Panc1 (cell line): ENCODE results near the gene TMEM168. TPM values are rescaled to one million over a fixed set of nuclear protein-coding genes. Genes with fewer than 3 reads are reported as not detected.

ENCODE experiments used
- ATAC-seq: fragments of 200-7000 bp; cut with Tn5 transposase; 2 replicates; pipeline ENCODE4 v1.9.1; 2020; ENCODE audit warnings: mild to moderate bottlenecking, moderate library complexity
- BruUV-seq: library from RNA; stranded (reverse); fragments of 400-500 nt; replicated peaks from 2 replicates; lab custom pipeline; 2021; lab: Mats Ljungman, UMichigan
- CTCF ChIA-PET: fragments of 300-600 bp; sonication (Branson Sonifier 250); formaldehyde crosslinking; loops from one replicate; lab custom pipeline; 2022; ENCODE audit warnings: antibody characterized with exemption; lab: Charles Lee
- POLR2A ChIA-PET: fragments of 300-600 bp; sonication (Branson Sonifier 250); formaldehyde crosslinking; loops from one replicate; lab custom pipeline; 2022; ENCODE audit warnings: antibody characterized with exemption; lab: Charles Lee
- DNase-seq: peaks from one replicate; pipeline ENCODE4 v3.0.0-alpha.2; 2010; ENCODE audit warnings: low read depth, low spot score
- H3K27ac ChIP-seq: 2 replicates; pipeline ENCODE4 v1.5.1; 2011; ENCODE audit warnings: mild to moderate bottlenecking, low read length, inconsistent platforms
- H3K27me3 ChIP-seq: fragments of 200-500 bp; sonication (Bioruptor generic); 2 replicates; pipeline ENCODE4 v1.6.0; 2014; ENCODE audit warnings: low read length, inconsistent platforms; ENCODE audit not compliant: control insufficient read depth, insufficient read depth
- H3K36me3 ChIP-seq: fragments of 200-500 bp; sonication (Bioruptor generic); 2 replicates; pipeline ENCODE4 v1.5.1; 2014; ENCODE audit warnings: inconsistent platforms, mild to moderate bottlenecking, low read length, moderate library complexity; ENCODE audit not compliant: control insufficient read depth, insufficient read depth
- H3K4me1 ChIP-seq: 2 replicates; pipeline ENCODE4 v1.5.1; 2011; ENCODE audit warnings: inconsistent platforms, mild to moderate bottlenecking, low read length, moderate library complexity; ENCODE audit not compliant: control insufficient read depth, insufficient read depth
- H3K4me3 ChIP-seq, 2 experiments: 2 replicates each; pipeline ENCODE4 v1.5.1; 2011 to 2012; ENCODE audit warnings: low read depth in 2 of 2, low read length in 2 of 2, mild to moderate bottlenecking in 2 of 2, inconsistent platforms in 1 of 2, moderate library complexity in 1 of 2
- H3K9me3 ChIP-seq: fragments of 200-500 bp; sonication (Bioruptor generic); 2 replicates; pipeline ENCODE4 v1.5.1; 2014; ENCODE audit warnings: low read depth, mild to moderate bottlenecking, inconsistent platforms, low read length, moderate library complexity; ENCODE audit not compliant: control insufficient read depth, insufficient read depth
- CTCF ChIP-seq: fragments of 450-650 bp; IDR thresholded peaks from 2 replicates; pipeline ENCODE4 v1.5.1; 2017; ENCODE audit warnings: mild to moderate bottlenecking
- POLR2AphosphoS5 ChIP-seq: IDR thresholded peaks from 2 replicates; pipeline ENCODE4 v1.6.1; 2012; ENCODE audit warnings: mild to moderate bottlenecking, low read depth, low read length, moderate library complexity
- REST ChIP-seq, 2 experiments: IDR thresholded peaks; 2 replicates each; pipeline ENCODE4 v1.6.1; 2011 to 2012; ENCODE audit warnings: low read depth in 2 of 2, control low read depth in 1 of 2, low read length in 1 of 2, mild to moderate bottlenecking in 1 of 2, moderate library complexity in 1 of 2; ENCODE audit not compliant: insufficient read depth in 1 of 2
- SIN3A ChIP-seq: IDR thresholded peaks from 2 replicates; pipeline ENCODE4 v1.6.1; 2012; ENCODE audit warnings: low read depth, mild to moderate bottlenecking, low read length, moderate library complexity, borderline replicate concordance; ENCODE audit not compliant: insufficient read depth
- TCF7L2 ChIP-seq: IDR thresholded peaks from 2 replicates; pipeline ENCODE4 v1.6.1; 2011; ENCODE audit warnings: mild to moderate bottlenecking, low read depth, low read length, inconsistent platforms
- in situ Hi-C: cut with HindIII; loops from 2 replicates; pipeline ENCODE4 v1.10.0; 2016; ENCODE audit warnings: low sequenced_read_pairs, low pct_unique_long_range_greater_than_20kb
- intact Hi-C: fragments of 100-400 bp; cut with micrococcal nuclease; formaldehyde crosslinking; loops from one replicate; pipeline ENCODE4 v1.10.0; 2022; ENCODE audit not compliant: unreplicated experiment
- total RNA-seq: library from RNA; stranded (reverse); gene quantifications from one replicate; pipeline ENCODE4 v1.2.1, GENCODE V29; 2021; ENCODE audit not compliant: unreplicated experiment

Gene TMEM168
- total RNA-seq, 1 experiment from 2014 or later, result 0.26 TPM

GRCh38 chr7:112745635-112746034, 44.6 kb downstream of the TMEM168 start:
- H3K9me3 ChIP-seq, result no peaks in the 10 kb centered on the region
- CTCF ChIA-PET, result no interaction called here
- intact Hi-C loops (no loop called here), in situ Hi-C loops (no loop called here)
- no peaks in the 10 kb centered on the region for H3K4me1 ChIP-seq
- no peak overlapping the region for H3K27ac ChIP-seq
- H3K4me3 ChIP-seq, result no peak overlapping the region
- H3K36me3 ChIP-seq, result no peaks in the 10 kb centered on the region
- TF ChIP-seq TCF7L2 (no peak), POLR2AphosphoS5 (no peak), REST (IDR thresholded peaks at IDR 0.05; ENCODE audit: insufficient read depth in 1 of 2, low read depth in 2 of 2, low read length in 1 of 2) (no peak), CTCF (no peak), SIN3A (no peak)
- DNase-seq, result no peak
- H3K27me3 ChIP-seq, result no peaks in the 10 kb centered on the region
- BruUV-seq, result no TSS peak
- POLR2A ChIA-PET, result no interaction called here
- ATAC-seq, result no peak

- DNase-seq (no peak), ATAC-seq (no peak)
- in situ Hi-C loops (no loop called here), intact Hi-C loops (no loop called here)
- no peaks in the 10 kb centered on the region for H3K9me3 ChIP-seq
- no TSS peak for BruUV-seq
- CTCF ChIA-PET, result no interaction called here
- no peaks in the 10 kb centered on the region for H3K36me3 ChIP-seq
- H3K27me3 ChIP-seq, result no peaks in the 10 kb centered on the region
- no peaks in the 10 kb centered on the region for H3K4me1 ChIP-seq
- H3K4me3 ChIP-seq, result no peak overlapping the region
- H3K27ac ChIP-seq, result no peak overlapping the region
- no peak for TF ChIP-seq TCF7L2
- TF ChIP-seq SIN3A, result no peak
- TF ChIP-seq REST (IDR thresholded peaks at IDR 0.05; ENCODE audit: insufficient read depth in 1 of 2, low read depth in 2 of 2, low read length in 1 of 2), result no peak
- no peak for TF ChIP-seq POLR2AphosphoS5
- POLR2A ChIA-PET, result no interaction called here
Observed at GRCh38 chr7:112744818-112745217, 45.4 kb downstream of the TMEM168 start.
